Osteoblast (primary cell): ENCODE data around the gene SDR39U1. TPM values are rescaled to one million over a fixed set of nuclear protein-coding genes. Genes with fewer than 3 reads are reported as not detected.

Experiments used
- DNase-seq: peaks from one replicate; pipeline ENCODE4 v3.0.0; 2011; ENCODE audit warnings: low spot score, mixed read lengths; ENCODE audit not compliant: insufficient read length; ENCODE audit errors: missing footprints
- H2AFZ ChIP-seq: 2 replicates; pipeline ENCODE4 v1.6.0; 2011; ENCODE audit warnings: mild to moderate bottlenecking, low read length
- H3K27ac ChIP-seq: 2 replicates; pipeline ENCODE4 v1.5.1; 2011; ENCODE audit warnings: mild to moderate bottlenecking, low read depth, low read length, moderate library complexity
- H3K27me3 ChIP-seq: 2 replicates; pipeline ENCODE4 v1.6.0; 2012; ENCODE audit warnings: mild to moderate bottlenecking, control low read depth, inconsistent platforms, low read length, moderate library complexity; ENCODE audit not compliant: insufficient read depth
- H3K36me3 ChIP-seq: 2 replicates; pipeline ENCODE4 v1.5.1; 2011; ENCODE audit warnings: mild to moderate bottlenecking, low read length, control low read depth, moderate library complexity; ENCODE audit not compliant: insufficient read depth
- H3K4me1 ChIP-seq: 2 replicates; pipeline ENCODE4 v1.5.1; 2011; ENCODE audit warnings: mild to moderate bottlenecking, low read length, control low read depth, moderate library complexity; ENCODE audit not compliant: insufficient read depth
- H3K4me2 ChIP-seq: 2 replicates; pipeline ENCODE4 v1.6.0; 2011; ENCODE audit warnings: mild to moderate bottlenecking, low read length; ENCODE audit not compliant: insufficient read depth
- H3K4me3 ChIP-seq: fragments of 200-600 bp; sonication (generic); 3 replicates; pipeline ENCODE4 v1.5.1; 2012; ENCODE audit warnings: mild to moderate bottlenecking, low read length, inconsistent platforms; ENCODE audit not compliant: insufficient read depth
- H3K79me2 ChIP-seq: 2 replicates; pipeline ENCODE4 v1.6.0; 2012; ENCODE audit warnings: mild to moderate bottlenecking, low read length, control low read depth, inconsistent platforms; ENCODE audit not compliant: insufficient read depth
- H3K9me3 ChIP-seq: 2 replicates; pipeline ENCODE4 v1.5.1; 2011; ENCODE audit warnings: low read depth, low read length, control low read depth
- H4K20me1 ChIP-seq: 2 replicates; pipeline ENCODE4 v1.6.0; 2012; ENCODE audit warnings: mild to moderate bottlenecking, low read length, control low read depth; ENCODE audit not compliant: insufficient read depth
- total RNA-seq: library from RNA; depleted of rRNA; stranded (reverse); fragments of >200 nt; gene quantifications from 2 replicates; pipeline ENCODE4 v1.2.3, GENCODE V29; 2012
- TF ChIP-seq, protein P1 (sequence below): IDR thresholded peaks from 2 replicates; pipeline ENCODE4 v1.5.1; 2011; ENCODE audit warnings: mild to moderate bottlenecking, low read depth, low read length, moderate library complexity; ENCODE audit errors: extremely low read depth

SDR39U1 gene
- total RNA-seq, 1 donor: 11.6 TPM

DNA sequence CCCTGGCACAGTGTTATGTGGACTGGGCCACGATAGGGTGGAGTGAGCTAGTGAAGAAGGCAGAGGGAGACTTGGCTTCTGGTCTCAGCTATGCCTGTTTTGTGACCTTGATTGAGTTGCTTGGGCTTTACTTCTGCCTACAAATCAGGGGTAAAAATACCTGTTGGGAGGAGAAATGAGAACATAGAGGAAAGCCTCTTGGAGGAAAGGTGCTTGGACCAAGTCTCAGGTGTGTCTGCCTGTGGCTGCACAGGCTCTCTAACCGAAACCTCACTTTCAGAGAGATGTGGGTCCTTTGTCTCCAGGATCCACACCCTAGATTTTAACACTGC, 4.9 kb downstream of the SDR39U1 start:
- H3K27ac ChIP-seq: no peak overlapping the region
- peaks cover 21% of the 10 kb centered on the region for H3K4me1 ChIP-seq
- peaks cover 16% of the 10 kb centered on the region for H4K20me1 ChIP-seq
- no peak overlapping the region for H3K4me2 ChIP-seq
- H3K79me2 ChIP-seq: peaks cover 32% of the 10 kb centered on the region
- H3K36me3 ChIP-seq: peaks cover 69% of the 10 kb centered on the region
- H2AFZ ChIP-seq: no peak overlapping the region
- H3K9me3 ChIP-seq: no peaks in the 10 kb centered on the region
- H3K4me3 ChIP-seq: no peak overlapping the region
- DNase-seq: no peak
- TF ChIP-seq, protein P1, sequence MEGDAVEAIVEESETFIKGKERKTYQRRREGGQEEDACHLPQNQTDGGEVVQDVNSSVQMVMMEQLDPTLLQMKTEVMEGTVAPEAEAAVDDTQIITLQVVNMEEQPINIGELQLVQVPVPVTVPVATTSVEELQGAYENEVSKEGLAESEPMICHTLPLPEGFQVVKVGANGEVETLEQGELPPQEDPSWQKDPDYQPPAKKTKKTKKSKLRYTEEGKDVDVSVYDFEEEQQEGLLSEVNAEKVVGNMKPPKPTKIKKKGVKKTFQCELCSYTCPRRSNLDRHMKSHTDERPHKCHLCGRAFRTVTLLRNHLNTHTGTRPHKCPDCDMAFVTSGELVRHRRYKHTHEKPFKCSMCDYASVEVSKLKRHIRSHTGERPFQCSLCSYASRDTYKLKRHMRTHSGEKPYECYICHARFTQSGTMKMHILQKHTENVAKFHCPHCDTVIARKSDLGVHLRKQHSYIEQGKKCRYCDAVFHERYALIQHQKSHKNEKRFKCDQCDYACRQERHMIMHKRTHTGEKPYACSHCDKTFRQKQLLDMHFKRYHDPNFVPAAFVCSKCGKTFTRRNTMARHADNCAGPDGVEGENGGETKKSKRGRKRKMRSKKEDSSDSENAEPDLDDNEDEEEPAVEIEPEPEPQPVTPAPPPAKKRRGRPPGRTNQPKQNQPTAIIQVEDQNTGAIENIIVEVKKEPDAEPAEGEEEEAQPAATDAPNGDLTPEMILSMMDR: no peak
- no peaks in the 10 kb centered on the region for H3K27me3 ChIP-seq

- H3K27me3 ChIP-seq: no peaks in the 10 kb centered on the region
- peak overlapping the region; percentile 9 for H3K27ac ChIP-seq
- H3K36me3 ChIP-seq: peaks cover 74% of the 10 kb centered on the region
- no peak overlapping the region for H2AFZ ChIP-seq
- H4K20me1 ChIP-seq: peaks cover 21% of the 10 kb centered on the region
- no peak overlapping the region for H3K4me3 ChIP-seq
- H3K79me2 ChIP-seq: peaks cover 37% of the 10 kb centered on the region
- TF ChIP-seq, protein P1: no peak
- H3K9me3 ChIP-seq: no peaks in the 10 kb centered on the region
- H3K4me1 ChIP-seq: peaks cover 26% of the 10 kb centered on the region
- no peak overlapping the region for H3K4me2 ChIP-seq
- DNase-seq: no peak
These were observed 5.4 kb downstream of the SDR39U1 start for GRCh38 chr14:24437020-24437735.

- no peak overlapping the region for H3K4me2 ChIP-seq
- DNase-seq: peak; percentile 91
- no peak overlapping the region for H3K4me3 ChIP-seq
- peaks cover 27% of the 10 kb centered on the region for H4K20me1 ChIP-seq
- peaks cover 43% of the 10 kb centered on the region for H3K79me2 ChIP-seq
- H3K27me3 ChIP-seq: no peaks in the 10 kb centered on the region
- H3K27ac ChIP-seq: peak overlapping the region; percentile 37
- no peaks in the 10 kb centered on the region for H3K9me3 ChIP-seq
- TF ChIP-seq, protein P1: peak; percentile 87
- peaks cover 29% of the 10 kb centered on the region for H3K4me1 ChIP-seq
- no peak overlapping the region for H2AFZ ChIP-seq
- H3K36me3 ChIP-seq: peaks cover 76% of the 10 kb centered on the region
These were observed 6.1 kb downstream of the SDR39U1 start for GRCh38 chr14:24436355-24437019.

GRCh38 chr14:24435998-24436354, 6.6 kb downstream of the SDR39U1 start:
- Histone ChIP-seq H3K4me1 (peaks cover 30% of the 10 kb centered on the region), H3K79me2 (peaks cover 43% of the 10 kb centered on the region), H3K4me3 (no peak overlapping the region), H2AFZ (no peak overlapping the region), H3K27me3 (no peaks in the 10 kb centered on the region), H3K9me3 (no peaks in the 10 kb centered on the region), H3K4me2 (no peak overlapping the region), H3K36me3 (peaks cover 76% of the 10 kb centered on the region), H4K20me1 (peaks cover 32% of the 10 kb centered on the region), H3K27ac (peak overlapping the region; percentile 37)
- DNase-seq: no peak
- TF ChIP-seq, protein P1: no peak
